GM23338 (cell line): ENCODE measurements around the gene TTLL13. TPM values are rescaled to one million over a fixed set of nuclear protein-coding genes. Genes with fewer than 3 reads are reported as not detected.
"Not testable (repeated sequence)": the region's sequence is repeated elsewhere in the genome, so short reads cannot be mapped to it uniquely, and the experiment has no call there.

ENCODE experiments used
- ATAC-seq: fragments of 200-7000 bp; cut with Tn5 transposase; 3 replicates; pipeline ENCODE4 v1.9.1; 2020
- DNase-seq: peaks from one replicate; pipeline ENCODE4 v3.0.0-alpha.2; 2015; ENCODE audit warnings: low spot score
- H2AFZ ChIP-seq: fragments of 200-600 bp; sonication (generic); 2 replicates; pipeline ENCODE4 v1.8.0; 2016; ENCODE audit warnings: antibody characterized with exemption, mild to moderate bottlenecking, moderate library complexity
- H3F3A ChIP-seq: fragments of 200-600 bp; sonication (generic); replicated peaks from 2 replicates; pipeline ENCODE4 v1.8.0; 2017; ENCODE audit warnings: antibody characterized with exemption, mixed run types, low read depth
- H3K27ac ChIP-seq: fragments of 200-600 bp; sonication (generic); 2 replicates; pipeline ENCODE4 v1.6.1; 2016; ENCODE audit warnings: low read depth
- H3K27me3 ChIP-seq: fragments of 200-600 bp; sonication (generic); 2 replicates; pipeline ENCODE4 v1.8.0; 2016; ENCODE audit warnings: mild to moderate bottlenecking, mixed run types, moderate library complexity; ENCODE audit not compliant: insufficient read depth
- H3K36me3 ChIP-seq: fragments of 200-600 bp; sonication (generic); 2 replicates; pipeline ENCODE4 v1.8.0; 2016; ENCODE audit warnings: mild to moderate bottlenecking; ENCODE audit not compliant: insufficient read depth
- H3K4me1 ChIP-seq: fragments of 200-600 bp; sonication (generic); 2 replicates; pipeline ENCODE4 v1.8.0; 2016; ENCODE audit warnings: mild to moderate bottlenecking, moderate library complexity; ENCODE audit not compliant: insufficient read depth
- H3K4me2 ChIP-seq: fragments of 200-600 bp; sonication (generic); 2 replicates; pipeline ENCODE4 v1.7.1; 2017; ENCODE audit warnings: mixed run types
- H3K4me3 ChIP-seq: fragments of 200-600 bp; sonication (generic); 2 replicates; pipeline ENCODE4 v1.6.1; 2016; ENCODE audit warnings: mixed run types
- H3K79me2 ChIP-seq: fragments of 200-600 bp; sonication (generic); replicated peaks from 2 replicates; pipeline ENCODE4 v1.8.0; 2017; ENCODE audit warnings: mild to moderate bottlenecking; ENCODE audit not compliant: insufficient read depth
- H3K9me2 ChIP-seq: fragments of 200-600 bp; sonication (generic); 2 replicates; pipeline ENCODE4 v1.8.0; 2017; ENCODE audit not compliant: insufficient read depth
- H4K20me1 ChIP-seq: fragments of 200-600 bp; sonication (generic); replicated peaks from 2 replicates; pipeline ENCODE4 v1.8.0; 2017; ENCODE audit warnings: mild to moderate bottlenecking; ENCODE audit not compliant: insufficient read depth
- H3K27ac Mint-ChIP-seq: 2 replicates; pipeline ENCODE4 v1.8.0; 2020; ENCODE audit warnings: inconsistent platforms, mild to moderate bottlenecking, moderate library complexity, mixed read lengths
- H3K27me3 Mint-ChIP-seq: 3 replicates; pipeline ENCODE4 v1.8.0; 2022; ENCODE audit warnings: low read depth, mild to moderate bottlenecking, moderate library complexity, mixed read lengths, inconsistent platforms; ENCODE audit not compliant: insufficient read depth, poor library complexity
- H3K36me3 Mint-ChIP-seq: 3 replicates; pipeline ENCODE4 v1.8.0; 2021; ENCODE audit warnings: low read depth, mild to moderate bottlenecking, inconsistent platforms, moderate library complexity, mixed read lengths
- H3K4me1 Mint-ChIP-seq: 3 replicates; pipeline ENCODE4 v1.8.0; 2020; ENCODE audit warnings: mild to moderate bottlenecking, inconsistent platforms, mixed read lengths
- H3K4me3 Mint-ChIP-seq: 3 replicates; pipeline ENCODE4 v1.8.0; 2021; ENCODE audit warnings: moderate library complexity, mild to moderate bottlenecking, inconsistent platforms, mixed read lengths
- H3K9me3 Mint-ChIP-seq: 3 replicates; pipeline ENCODE4 v1.8.0; 2020; ENCODE audit warnings: moderate library complexity, mild to moderate bottlenecking, inconsistent platforms, mixed read lengths
- CREB1 ChIP-seq: fragments of 250-450 bp; sonication (Bioruptor Pico); IDR thresholded peaks from 2 replicates; pipeline ENCODE4 v1.5.0; 2020; ENCODE audit warnings: low read depth, mild to moderate bottlenecking, moderate library complexity
- EZH2phosphoT487 ChIP-seq: fragments of 200-600 bp; sonication (generic); IDR thresholded peaks from one replicate; pipeline ENCODE4 v1.8.1; 2018; ENCODE audit warnings: antibody characterized with exemption; ENCODE audit not compliant: unreplicated experiment
- NANOG ChIP-seq: IDR thresholded peaks from 2 replicates; pipeline ENCODE4 v1.6.1; 2016; ENCODE audit warnings: antibody characterized with exemption, borderline replicate concordance
- POLR2AphosphoS5 ChIP-seq: IDR thresholded peaks from 2 replicates; pipeline ENCODE4 v1.6.1; 2016; ENCODE audit warnings: antibody characterized with exemption, low read depth
- polyA plus RNA-seq: library from polyadenylated mRNA; unstranded; fragments of >200 nt; fragmentation: Nextera tagmentation; extraction: Ambion mirVana; gene quantifications from 2 replicates; pipeline ENCODE4 v1.2.1, GENCODE V29; 2016
- total RNA-seq: library from RNA; depleted of rRNA; stranded (reverse); fragments of >200 nt; shearing (Covaris generic); gene quantifications from 2 replicates; pipeline ENCODE4 v1.2.3, GENCODE V29; 2014
- TF ChIP-seq, protein P1 (sequence below), 2 experiments: fragments of 200-600 bp in 1 of 2; sonication (generic) in 1 of 2; conservative IDR thresholded peaks; 2 replicates each; pipeline versions ENCODE4 v1.5.1 to v1.6.1; 2016 to 2017; ENCODE audit warnings: antibody characterized with exemption in 2 of 2, low read depth in 2 of 2, mild to moderate bottlenecking in 2 of 2, moderate library complexity in 1 of 2
- TF ChIP-seq, protein P2 (sequence below): IDR thresholded peaks from one replicate; pipeline ENCODE4 v1.6.1; 2018; ENCODE audit warnings: antibody characterized with exemption; ENCODE audit not compliant: unreplicated experiment

TTLL13 gene
- total and polyA plus RNA-seq, 2 experiments from 2014 or later = not detected

DNA sequence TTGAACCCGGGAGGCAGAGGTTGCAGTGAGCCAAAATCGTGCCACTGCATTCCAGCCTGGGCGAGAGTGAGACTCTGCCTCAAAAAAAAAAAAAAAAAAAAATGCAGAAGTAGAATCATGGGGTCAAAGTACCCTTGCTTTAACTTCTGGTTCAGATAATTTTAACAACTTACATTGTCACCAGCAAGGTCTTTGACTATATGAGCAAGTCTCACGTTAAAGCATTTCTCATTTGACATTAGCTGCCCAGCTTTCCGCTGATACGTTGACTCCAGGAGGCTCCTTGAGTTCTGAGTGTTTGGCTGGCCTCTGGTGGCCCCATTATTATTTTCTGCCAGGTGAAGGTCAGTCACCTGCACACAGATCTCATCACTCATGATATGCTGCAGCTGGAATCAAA is 32.3 kb downstream of the TTLL13 start:
- not testable (repeated sequence) for H3K4me1 ChIP-seq, H3K9me3 Mint-ChIP-seq, H3K4me2 ChIP-seq, DNase-seq, H3K79me2 ChIP-seq, H4K20me1 ChIP-seq, H3K4me3 Mint-ChIP-seq, H3K36me3 ChIP-seq, H3K27ac ChIP-seq, H2AFZ ChIP-seq, H3K27me3 ChIP-seq, H3K4me3 ChIP-seq, H3K4me1 Mint-ChIP-seq, H3K36me3 Mint-ChIP-seq, H3K27ac Mint-ChIP-seq, H3F3A ChIP-seq, H3K27me3 Mint-ChIP-seq, ATAC-seq, H3K9me2 ChIP-seq
- TF ChIP-seq, protein P1, sequence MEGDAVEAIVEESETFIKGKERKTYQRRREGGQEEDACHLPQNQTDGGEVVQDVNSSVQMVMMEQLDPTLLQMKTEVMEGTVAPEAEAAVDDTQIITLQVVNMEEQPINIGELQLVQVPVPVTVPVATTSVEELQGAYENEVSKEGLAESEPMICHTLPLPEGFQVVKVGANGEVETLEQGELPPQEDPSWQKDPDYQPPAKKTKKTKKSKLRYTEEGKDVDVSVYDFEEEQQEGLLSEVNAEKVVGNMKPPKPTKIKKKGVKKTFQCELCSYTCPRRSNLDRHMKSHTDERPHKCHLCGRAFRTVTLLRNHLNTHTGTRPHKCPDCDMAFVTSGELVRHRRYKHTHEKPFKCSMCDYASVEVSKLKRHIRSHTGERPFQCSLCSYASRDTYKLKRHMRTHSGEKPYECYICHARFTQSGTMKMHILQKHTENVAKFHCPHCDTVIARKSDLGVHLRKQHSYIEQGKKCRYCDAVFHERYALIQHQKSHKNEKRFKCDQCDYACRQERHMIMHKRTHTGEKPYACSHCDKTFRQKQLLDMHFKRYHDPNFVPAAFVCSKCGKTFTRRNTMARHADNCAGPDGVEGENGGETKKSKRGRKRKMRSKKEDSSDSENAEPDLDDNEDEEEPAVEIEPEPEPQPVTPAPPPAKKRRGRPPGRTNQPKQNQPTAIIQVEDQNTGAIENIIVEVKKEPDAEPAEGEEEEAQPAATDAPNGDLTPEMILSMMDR (conservative IDR thresholded peaks at IDR 0.05; ENCODE audit: low read depth in 2 of 2) = 0 out of 4 replicates have a peak, but pooled peaks of 1 of the 2 experiments have one; percentile 2

DNA sequence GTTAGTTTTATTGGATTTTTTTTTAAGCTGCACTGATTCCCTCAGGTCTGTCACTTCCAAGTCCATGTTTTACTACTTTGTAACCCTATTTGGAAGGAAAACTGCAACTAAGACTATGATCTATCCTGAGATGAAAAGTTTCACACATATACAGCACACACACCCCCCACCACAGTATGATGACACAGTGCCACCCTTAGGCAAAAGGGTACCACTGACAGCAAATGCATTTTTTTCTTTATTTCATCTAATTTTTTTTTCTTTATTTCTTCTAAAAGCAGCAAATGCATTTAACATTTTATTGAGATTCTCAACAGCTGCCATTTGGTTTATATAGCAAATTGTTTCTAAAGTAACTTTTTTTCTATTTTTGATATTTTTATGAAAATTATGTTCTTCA is 37.3 kb downstream of the TTLL13 start:
- no peaks in the 10 kb centered on the region for H3K27me3 ChIP-seq
- H3K79me2 ChIP-seq = no peaks in the 10 kb centered on the region
- H3K4me3 ChIP-seq = no peak overlapping the region
- no peak overlapping the region for H3K27ac ChIP-seq
- peaks cover 14% of the 10 kb centered on the region; the same call in 2 of the 3 replicates for H3K4me1 Mint-ChIP-seq
- H3K4me3 Mint-ChIP-seq = no peak overlapping the region
- peak overlapping the region; percentile 34; the same call in 1 of the 2 replicates for H3K4me2 ChIP-seq
- no peak overlapping the region for H3K27ac Mint-ChIP-seq
- TF ChIP-seq EZH2phosphoT487 (no peak), NANOG (no peak), CREB1 (no peak), POLR2AphosphoS5 (no peak)
- TF ChIP-seq, protein P1 (conservative IDR thresholded peaks at IDR 0.05; ENCODE audit: low read depth in 2 of 2) = peak; percentile 56 to 84
- TF ChIP-seq, protein P2, sequence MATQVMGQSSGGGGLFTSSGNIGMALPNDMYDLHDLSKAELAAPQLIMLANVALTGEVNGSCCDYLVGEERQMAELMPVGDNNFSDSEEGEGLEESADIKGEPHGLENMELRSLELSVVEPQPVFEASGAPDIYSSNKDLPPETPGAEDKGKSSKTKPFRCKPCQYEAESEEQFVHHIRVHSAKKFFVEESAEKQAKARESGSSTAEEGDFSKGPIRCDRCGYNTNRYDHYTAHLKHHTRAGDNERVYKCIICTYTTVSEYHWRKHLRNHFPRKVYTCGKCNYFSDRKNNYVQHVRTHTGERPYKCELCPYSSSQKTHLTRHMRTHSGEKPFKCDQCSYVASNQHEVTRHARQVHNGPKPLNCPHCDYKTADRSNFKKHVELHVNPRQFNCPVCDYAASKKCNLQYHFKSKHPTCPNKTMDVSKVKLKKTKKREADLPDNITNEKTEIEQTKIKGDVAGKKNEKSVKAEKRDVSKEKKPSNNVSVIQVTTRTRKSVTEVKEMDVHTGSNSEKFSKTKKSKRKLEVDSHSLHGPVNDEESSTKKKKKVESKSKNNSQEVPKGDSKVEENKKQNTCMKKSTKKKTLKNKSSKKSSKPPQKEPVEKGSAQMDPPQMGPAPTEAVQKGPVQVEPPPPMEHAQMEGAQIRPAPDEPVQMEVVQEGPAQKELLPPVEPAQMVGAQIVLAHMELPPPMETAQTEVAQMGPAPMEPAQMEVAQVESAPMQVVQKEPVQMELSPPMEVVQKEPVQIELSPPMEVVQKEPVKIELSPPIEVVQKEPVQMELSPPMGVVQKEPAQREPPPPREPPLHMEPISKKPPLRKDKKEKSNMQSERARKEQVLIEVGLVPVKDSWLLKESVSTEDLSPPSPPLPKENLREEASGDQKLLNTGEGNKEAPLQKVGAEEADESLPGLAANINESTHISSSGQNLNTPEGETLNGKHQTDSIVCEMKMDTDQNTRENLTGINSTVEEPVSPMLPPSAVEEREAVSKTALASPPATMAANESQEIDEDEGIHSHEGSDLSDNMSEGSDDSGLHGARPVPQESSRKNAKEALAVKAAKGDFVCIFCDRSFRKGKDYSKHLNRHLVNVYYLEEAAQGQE = no peak
- DNase-seq = peak; percentile 39
- ATAC-seq = peak; percentile 71
- peaks cover 7% of the 10 kb centered on the region; the same call in 1 of the 2 replicates for H3K4me1 ChIP-seq
- no peaks in the 10 kb centered on the region for H3K36me3 Mint-ChIP-seq
- H3F3A ChIP-seq = no peaks in the 10 kb centered on the region
- no peaks in the 10 kb centered on the region for H3K9me3 Mint-ChIP-seq
- no peaks in the 10 kb centered on the region for H3K9me2 ChIP-seq
- no peaks in the 10 kb centered on the region for H4K20me1 ChIP-seq
- no peaks in the 10 kb centered on the region for H3K36me3 ChIP-seq
- H3K27me3 Mint-ChIP-seq = peaks cover 3% of the 10 kb centered on the region
- H2AFZ ChIP-seq = no peak overlapping the region
